ENCODE results near the gene THADA.

DNA sequence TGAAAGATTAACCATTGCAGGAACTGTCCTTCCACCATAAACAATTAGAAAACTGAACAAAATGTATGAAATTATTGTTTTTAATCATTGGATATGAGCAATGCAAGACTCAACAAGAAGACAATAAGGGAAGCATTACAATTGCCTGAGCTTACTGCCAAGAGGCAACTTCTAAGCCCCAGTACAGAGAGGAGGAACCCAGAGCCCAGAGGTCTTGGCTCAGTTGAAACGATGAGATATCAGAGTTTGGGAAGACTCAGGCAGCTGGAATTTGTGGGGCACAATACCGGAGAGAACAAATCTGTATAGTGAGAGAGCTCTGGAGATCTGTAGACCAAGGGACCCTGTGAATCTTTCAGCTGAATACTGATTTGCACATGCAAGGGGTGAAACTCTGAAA, 288.8 kb downstream of the THADA start:
- TF ChIP-seq, protein P1, sequence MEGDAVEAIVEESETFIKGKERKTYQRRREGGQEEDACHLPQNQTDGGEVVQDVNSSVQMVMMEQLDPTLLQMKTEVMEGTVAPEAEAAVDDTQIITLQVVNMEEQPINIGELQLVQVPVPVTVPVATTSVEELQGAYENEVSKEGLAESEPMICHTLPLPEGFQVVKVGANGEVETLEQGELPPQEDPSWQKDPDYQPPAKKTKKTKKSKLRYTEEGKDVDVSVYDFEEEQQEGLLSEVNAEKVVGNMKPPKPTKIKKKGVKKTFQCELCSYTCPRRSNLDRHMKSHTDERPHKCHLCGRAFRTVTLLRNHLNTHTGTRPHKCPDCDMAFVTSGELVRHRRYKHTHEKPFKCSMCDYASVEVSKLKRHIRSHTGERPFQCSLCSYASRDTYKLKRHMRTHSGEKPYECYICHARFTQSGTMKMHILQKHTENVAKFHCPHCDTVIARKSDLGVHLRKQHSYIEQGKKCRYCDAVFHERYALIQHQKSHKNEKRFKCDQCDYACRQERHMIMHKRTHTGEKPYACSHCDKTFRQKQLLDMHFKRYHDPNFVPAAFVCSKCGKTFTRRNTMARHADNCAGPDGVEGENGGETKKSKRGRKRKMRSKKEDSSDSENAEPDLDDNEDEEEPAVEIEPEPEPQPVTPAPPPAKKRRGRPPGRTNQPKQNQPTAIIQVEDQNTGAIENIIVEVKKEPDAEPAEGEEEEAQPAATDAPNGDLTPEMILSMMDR (IDR thresholded peaks at IDR 0.05), result no peak
- TF ChIP-seq POLR2A (IDR thresholded peaks at IDR 0.05), result no peak
